Right lung (tissue), 5 donors: ENCODE results near the gene UBE2F. TPM values are rescaled to one million over a fixed set of nuclear protein-coding genes. Genes with fewer than 3 reads are reported as not detected.
A peak's percentile ranks its signal among the peaks of the same experiment; 100 is the strongest.
"Not testable (repeated sequence)": the region's sequence is repeated elsewhere in the genome, so short reads cannot be mapped to it uniquely, and the experiment has no call there.

Experiments
- DNase-seq, 2 donors: peaks; one replicate each; pipeline ENCODE4 v3.0.0-alpha.2; 2013
- polyA plus RNA-seq, 5 donors: library from polyadenylated mRNA; unstranded; fragments of 120-200 nt; gene quantifications; one replicate each; pipeline versions ENCODE4 v1.2.1 to v1.2.3, GENCODE V29; 2013; ENCODE audit warnings: inconsistent platforms in 1 of 5, low replicate concordance in 1 of 5; ENCODE audit not compliant: insufficient read length in 5 of 5, insufficient read depth in 1 of 5

UBE2F gene
- polyA plus RNA-seq, 5 donors = 33.3 to 39.7 (median 37.4) TPM

GRCh38 chr2:237977380-237977779, 10.6 kb downstream of the UBE2F start:
- DNase-seq = no peak

- DNase-seq = peak in 1 of 2 donors; percentile 12
These were observed 11.4 kb downstream of the UBE2F start for GRCh38 chr2:237978058-237978712.

- DNase-seq = no peak
These were observed 12.5 kb downstream of the UBE2F start for GRCh38 chr2:237979331-237979730.

- no peak for DNase-seq
These were observed 13.3 kb downstream of the UBE2F start for GRCh38 chr2:237980087-237980486.

- DNase-seq = no peak
These were observed 13.9 kb downstream of the UBE2F start for GRCh38 chr2:237980751-237981150.

GRCh38 chr2:237981621-237982020, 14.8 kb downstream of the UBE2F start:
- DNase-seq = not testable (repeated sequence)

GRCh38 chr2:237982039-237982725, 15.4 kb downstream of the UBE2F start:
- DNase-seq = no peak

GRCh38 chr2:237983922-237984321, 17.1 kb downstream of the UBE2F start:
- DNase-seq = no peak

DNA sequence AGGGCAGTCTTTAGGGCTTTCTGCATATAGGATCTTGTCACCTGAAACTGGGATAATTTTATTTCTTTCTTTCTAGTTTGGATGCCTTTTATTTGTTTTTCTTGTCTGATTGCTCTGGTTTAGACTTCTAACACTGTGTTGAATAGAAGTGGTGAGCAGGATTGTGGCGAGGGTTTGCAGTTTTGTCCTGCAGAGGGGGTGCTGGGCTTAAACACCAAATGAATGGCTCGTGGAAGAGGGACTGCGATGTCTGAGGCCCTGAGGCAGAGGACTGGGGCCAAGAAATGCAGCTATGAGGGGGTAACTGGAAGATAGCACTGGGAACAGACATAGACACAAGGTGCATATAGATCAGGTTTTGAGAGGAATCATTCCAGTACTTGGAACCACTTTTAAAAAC, 20.5 kb downstream of the UBE2F start:
- DNase-seq = no peak

GRCh38 chr2:237993701-237994100, 26.9 kb downstream of the UBE2F start:
- no peak for DNase-seq

- DNase-seq = no peak
These were observed 28.2 kb downstream of the UBE2F start for GRCh38 chr2:237995036-237995435.

DNA sequence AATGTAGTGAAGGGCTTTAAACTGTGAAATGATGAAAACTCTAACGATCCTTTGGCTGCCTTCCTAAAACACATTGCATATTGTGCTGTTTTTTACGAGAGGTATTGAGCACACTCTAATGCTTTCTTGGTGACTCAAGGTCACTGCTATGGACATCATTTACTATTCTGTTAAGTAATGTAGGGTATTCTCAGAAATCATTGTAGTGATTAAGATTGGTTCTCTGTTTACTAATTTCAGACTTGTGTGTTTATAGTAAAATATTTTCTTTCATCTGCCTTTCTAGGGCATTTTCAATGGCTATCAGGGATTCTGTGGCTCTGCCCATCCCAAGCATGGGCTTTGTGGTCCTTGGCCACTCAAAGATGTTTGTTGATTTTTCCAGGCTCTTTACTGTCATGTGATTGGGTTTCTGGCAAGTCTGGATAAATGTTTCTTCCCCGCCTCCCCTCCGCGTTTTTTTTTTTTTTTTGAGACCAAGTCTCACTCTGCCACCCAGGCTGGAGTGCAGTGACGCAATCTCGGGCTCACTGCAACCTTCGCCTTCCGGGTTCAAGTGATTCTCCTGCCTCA, 29.3 kb downstream of the UBE2F start:
- DNase-seq = no peak

- DNase-seq = no peak
These were observed 30.7 kb downstream of the UBE2F start for GRCh38 chr2:237997521-237997920.

DNA sequence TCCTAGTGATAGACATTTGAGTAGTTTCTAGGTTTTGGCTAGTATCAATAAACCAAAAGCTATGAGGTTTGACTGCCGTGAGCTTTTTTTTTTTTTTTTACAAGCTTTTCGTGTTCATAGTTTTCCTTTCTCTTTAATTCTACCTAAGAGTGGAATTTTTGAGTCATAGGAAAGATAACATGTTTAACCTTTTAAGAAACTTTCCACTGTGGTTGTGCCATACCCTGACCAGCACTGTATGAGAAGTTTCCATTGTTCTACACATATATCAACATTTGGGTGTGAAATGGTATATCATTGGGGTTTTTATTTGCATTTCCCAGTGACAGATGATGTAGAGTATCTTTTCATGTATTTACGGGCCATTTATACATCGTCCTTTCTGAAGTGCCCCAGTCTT, 31.7 kb downstream of the UBE2F start:
- no peak for DNase-seq

GRCh38 chr2:238003234-238004031, 36.6 kb downstream of the UBE2F start:
- no peak for DNase-seq

DNA sequence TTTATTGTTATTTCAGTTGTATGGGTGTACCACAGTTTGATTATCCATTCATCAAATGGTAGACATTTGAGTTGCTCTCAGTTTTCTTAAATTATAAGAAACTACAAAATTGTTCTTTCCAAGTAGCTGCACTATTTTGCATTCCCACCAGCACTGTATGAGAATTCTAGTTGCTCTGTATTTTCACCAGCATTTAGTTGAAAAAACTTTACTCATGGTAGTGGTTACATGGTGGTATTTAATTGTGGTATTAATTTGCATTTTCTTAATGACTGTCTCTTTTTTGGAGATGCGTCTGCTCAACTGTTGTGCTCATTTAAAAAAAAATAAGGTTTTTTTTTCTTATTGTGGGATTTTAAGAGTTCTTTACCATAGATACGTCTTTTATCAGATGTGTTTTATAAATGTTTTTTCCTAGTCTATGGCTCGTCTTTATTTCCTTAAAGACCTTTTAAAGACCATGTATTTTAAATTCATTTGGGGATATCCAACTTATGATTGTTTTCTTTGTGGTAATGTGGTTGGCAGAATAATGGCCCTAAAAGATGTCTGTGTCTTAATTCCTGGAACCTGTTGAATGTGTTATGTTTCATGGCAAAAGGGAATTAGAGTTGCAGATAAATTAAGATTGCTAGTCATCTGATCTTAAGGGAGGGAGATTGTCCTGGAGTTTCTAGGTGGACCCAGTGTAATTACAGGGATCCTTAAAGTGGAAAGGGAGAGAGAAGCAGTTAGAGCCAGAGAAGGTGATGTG, 37.4 kb downstream of the UBE2F start:
- DNase-seq = no peak

DNA sequence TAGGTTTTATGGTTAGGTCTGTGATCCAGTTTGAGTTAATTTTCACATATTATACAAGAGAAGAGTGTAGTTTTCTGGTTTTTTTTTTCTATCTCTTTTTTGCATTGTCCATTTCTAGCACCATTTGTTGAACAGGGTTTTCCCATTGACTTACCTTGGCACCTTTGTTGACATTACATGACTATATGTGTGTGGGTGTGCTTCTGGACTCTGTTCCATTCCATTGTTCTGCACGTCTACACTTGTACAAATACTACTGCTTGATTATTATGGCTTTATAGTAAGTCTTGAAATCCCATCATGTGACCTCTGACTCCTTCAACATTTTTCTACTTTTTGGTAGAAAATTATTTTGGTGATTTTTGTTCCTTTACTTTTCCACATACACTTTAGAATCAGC, 38.7 kb downstream of the UBE2F start:
- no peak for DNase-seq

GRCh38 chr2:238006510-238006909, 39.7 kb downstream of the UBE2F start:
- no peak for DNase-seq

- DNase-seq = no peak
These were observed 41.1 kb downstream of the UBE2F start for GRCh38 chr2:238007924-238008323.

GRCh38 chr2:238009563-238009962, 42.7 kb downstream of the UBE2F start:
- no peak for DNase-seq

DNA sequence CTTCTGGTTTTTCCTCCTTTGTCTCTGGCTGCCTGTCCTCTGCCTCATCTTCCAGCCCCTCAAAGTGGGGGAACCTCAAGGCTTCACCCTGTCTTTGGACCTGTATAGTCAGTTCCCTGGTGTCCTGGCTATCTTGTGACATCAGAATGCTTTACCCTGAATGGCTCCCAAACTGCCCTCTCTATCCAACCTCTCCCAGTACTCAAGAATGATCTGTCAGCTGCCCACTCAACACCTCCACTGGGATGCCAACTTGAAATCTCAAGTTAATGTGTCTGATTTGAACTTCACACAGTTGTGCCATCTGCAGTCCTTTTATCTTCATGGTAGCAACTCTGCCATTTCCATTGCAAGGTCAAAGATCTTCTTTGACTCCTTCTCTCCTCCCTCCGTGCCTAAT, 43.8 kb downstream of the UBE2F start:
- DNase-seq = no peak

GRCh38 chr2:238013806-238014205, 47.0 kb downstream of the UBE2F start:
- DNase-seq = no peak
